HL-60/S4 treated with phorbol 12-myristate 13-acetate at 8.2 ng/mL for 4 days and 3 days (cell line): ENCODE data around the gene ADCYAP1R1.

Source experiments
- in situ Hi-C: fragments of 300-500 bp; cut with MboI; formaldehyde crosslinking; loops from 2 replicates; pipeline ENCODE4 v1.15.0; 2022; ENCODE audit warnings: low sequenced_read_pairs

ADCYAP1R1 gene

GRCh38 chr7:31082447-31082846 is 30.3 kb downstream of the ADCYAP1R1 start:
- in situ Hi-C loops: no loop called here

GRCh38 chr7:31083210-31083786 is 31.2 kb downstream of the ADCYAP1R1 start:
- in situ Hi-C loops: no loop called here

GRCh38 chr7:31084226-31084625 is 32.1 kb downstream of the ADCYAP1R1 start:
- in situ Hi-C loops: no loop called here

GRCh38 chr7:31087351-31087750 is 35.2 kb downstream of the ADCYAP1R1 start:
- in situ Hi-C loops: no loop called here

- in situ Hi-C loops: no loop called here
Measured at GRCh38 chr7:31091924-31092434, 39.9 kb downstream of the ADCYAP1R1 start.

- in situ Hi-C loops: no loop called here
Measured at GRCh38 chr7:31092606-31093005, 40.5 kb downstream of the ADCYAP1R1 start.

- in situ Hi-C loops: no loop called here
Measured at GRCh38 chr7:31093282-31093681, 41.2 kb downstream of the ADCYAP1R1 start.

GRCh38 chr7:31094271-31094670 is 42.2 kb downstream of the ADCYAP1R1 start:
- in situ Hi-C loops: no loop called here

- in situ Hi-C loops: no loop called here
Measured at GRCh38 chr7:31095286-31096197, 43.4 kb downstream of the ADCYAP1R1 start.

GRCh38 chr7:31096198-31096876 is 44.2 kb downstream of the ADCYAP1R1 start:
- in situ Hi-C loops: no loop called here

- in situ Hi-C loops: no loop called here
Measured at GRCh38 chr7:31096877-31097258, 44.8 kb downstream of the ADCYAP1R1 start.

GRCh38 chr7:31098642-31099360 is 46.7 kb downstream of the ADCYAP1R1 start:
- in situ Hi-C loops: no loop called here

- in situ Hi-C loops: no loop called here
Measured at GRCh38 chr7:31099451-31100444, 47.6 kb downstream of the ADCYAP1R1 start.

- in situ Hi-C loops: no loop called here
Measured at GRCh38 chr7:31100445-31100844, 48.3 kb downstream of the ADCYAP1R1 start.

- in situ Hi-C loops: no loop called here
Measured at GRCh38 chr7:31100871-31101270, 48.8 kb downstream of the ADCYAP1R1 start.

GRCh38 chr7:31101544-31101943 is 49.4 kb downstream of the ADCYAP1R1 start:
- in situ Hi-C loops: no loop called here

GRCh38 chr7:31102151-31102972 is 50.3 kb downstream of the ADCYAP1R1 start:
- in situ Hi-C loops: no loop called here

GRCh38 chr7:31102973-31103850 is 51.1 kb downstream of the ADCYAP1R1 start:
- in situ Hi-C loops: no loop called here
